Right lobe of liver (tissue), 6 donors: Measurements from ENCODE around the gene MRPS26. TPM values are rescaled to one million over a fixed set of nuclear protein-coding genes. Genes with fewer than 3 reads are reported as not detected.
A peak's percentile ranks its signal among the peaks of the same experiment; 100 is the strongest.

ENCODE experiments used
- ATAC-seq, 4 donors: fragments of 200-7000 bp; cut with Tn5 transposase; one replicate each; pipeline ENCODE4 v1.9.1; 2020; ENCODE audit warnings: mild to moderate bottlenecking in 4 of 4, moderate library complexity in 4 of 4
- DNase-seq, 3 donors: peaks; one replicate each; pipeline ENCODE4 v3.0.0-alpha.2; 2020
- H3K27ac ChIP-seq, 3 donors: fragments of 200-600 bp; one replicate each; pipeline ENCODE4 v1.8.0; 2022
- H3K27me3 ChIP-seq, 2 donors: fragments of 200-600 bp; one replicate each; pipeline ENCODE4 v1.8.0; 2022
- H3K36me3 ChIP-seq, 4 donors: fragments of 200-600 bp; sonication (generic) in 1 of 4; one replicate each; pipeline versions ENCODE4 v1.5.1 to v1.8.0; 2017 to 2022; ENCODE audit warnings: control low read depth in 1 of 4
- H3K4me1 ChIP-seq, 4 donors: fragments of 200-600 bp; sonication (generic) in 1 of 4; one replicate each; pipeline versions ENCODE4 v1.5.1 to v1.8.0; 2017 to 2022; ENCODE audit warnings: control low read depth in 1 of 4
- H3K4me3 ChIP-seq, 3 donors: fragments of 200-600 bp; one replicate each; pipeline ENCODE4 v1.8.0; 2022
- H3K9me3 ChIP-seq, 4 donors: fragments of 200-600 bp; sonication (generic) in 1 of 4; one replicate each; pipeline versions ENCODE4 v1.5.1 to v1.8.0; 2017 to 2022; ENCODE audit warnings: control low read depth in 1 of 4
- POLR2A ChIP-seq: fragments of 450-650 bp; IDR thresholded peaks from one replicate; pipeline ENCODE4 v1.6.1; 2017; ENCODE audit warnings: antibody characterized with exemption, mild to moderate bottlenecking
- WGBS: methylation state at CpG from one replicate; pipeline ENCODE4 v1.1.6; 2018; ENCODE audit warnings: low coverage, low lambda C conversion rate; ENCODE audit not compliant: insufficient coverage; ENCODE audit errors: missing lambda C conversion rate; 5-methylcytosine and 5-hydroxymethylcytosine counted together
- intact Hi-C, 2 donors: fragments of 100-400 bp; cut with DNase I; formaldehyde crosslinking; loops; one replicate each; pipeline versions ENCODE4 v1.11.2 to v1.14.1; 2022
- total RNA-seq, 6 experiments: library from RNA; depleted of rRNA in 2 of 6; stranded (reverse); fragments of >200 nt in 2 of 6; fragmentation: NEBNext Ultra II Directional in 3 of 6; extraction: Animal tissue kit (Norgen Biotek cat#: 25700) in 3 of 6; gene quantifications; one replicate each; pipeline versions ENCODE4 v1.1.0 to v1.2.4, GENCODE V29; 2016 to 2023
- TF ChIP-seq, protein P1 (sequence below), 4 donors: fragments of 200-600 bp in 3 of 4; fragments of 450-650 bp in 1 of 4; IDR thresholded peaks; one replicate each; pipeline versions ENCODE4 v1.5.1 to v1.8.0; 2016 to 2022; ENCODE audit warnings: antibody characterized with exemption in 4 of 4, mild to moderate bottlenecking in 2 of 4
- donor health status: DM: no; HTN: yes; CAD: no.
- donor health status: DM: no; HTN: no; CAD: no.
- donor health status: DM: no; HTN: no; CAD: no.
- donor health status: DM: no; HTN: yes; CAD: no.
- donor health status: DM: no; HTN: yes; CAD: no.

The MRPS26 gene
- total RNA-seq, 6 experiments from 2014 or later: 27.8 to 59.1 (median 38.0) TPM

- peak in 1 of 4 donors; percentile 6 for ATAC-seq
- Histone ChIP-seq H3K27ac (no peak overlapping the region), H3K36me3 (no peaks in the 10 kb centered on the region), H3K4me1 (peaks cover 0 to 24% (median 7%) of the 10 kb centered on the region in 4 donors), H3K9me3 (no peaks in the 10 kb centered on the region), H3K27me3 (no peaks in the 10 kb centered on the region), H3K4me3 (peak overlapping the region in 1 of 3 donors; percentile 4)
- no peak for TF ChIP-seq POLR2A
- TF ChIP-seq, protein P1, sequence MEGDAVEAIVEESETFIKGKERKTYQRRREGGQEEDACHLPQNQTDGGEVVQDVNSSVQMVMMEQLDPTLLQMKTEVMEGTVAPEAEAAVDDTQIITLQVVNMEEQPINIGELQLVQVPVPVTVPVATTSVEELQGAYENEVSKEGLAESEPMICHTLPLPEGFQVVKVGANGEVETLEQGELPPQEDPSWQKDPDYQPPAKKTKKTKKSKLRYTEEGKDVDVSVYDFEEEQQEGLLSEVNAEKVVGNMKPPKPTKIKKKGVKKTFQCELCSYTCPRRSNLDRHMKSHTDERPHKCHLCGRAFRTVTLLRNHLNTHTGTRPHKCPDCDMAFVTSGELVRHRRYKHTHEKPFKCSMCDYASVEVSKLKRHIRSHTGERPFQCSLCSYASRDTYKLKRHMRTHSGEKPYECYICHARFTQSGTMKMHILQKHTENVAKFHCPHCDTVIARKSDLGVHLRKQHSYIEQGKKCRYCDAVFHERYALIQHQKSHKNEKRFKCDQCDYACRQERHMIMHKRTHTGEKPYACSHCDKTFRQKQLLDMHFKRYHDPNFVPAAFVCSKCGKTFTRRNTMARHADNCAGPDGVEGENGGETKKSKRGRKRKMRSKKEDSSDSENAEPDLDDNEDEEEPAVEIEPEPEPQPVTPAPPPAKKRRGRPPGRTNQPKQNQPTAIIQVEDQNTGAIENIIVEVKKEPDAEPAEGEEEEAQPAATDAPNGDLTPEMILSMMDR (IDR thresholded peaks at IDR 0.05): no peak
- WGBS: 41% methylated on average over 14 of the region's 71 CpGs
- intact Hi-C loops: no loop called here
- DNase-seq: no peak
Observed at GRCh38 chr20:3082306-3082951, 36.6 kb downstream of the MRPS26 start.

DNA sequence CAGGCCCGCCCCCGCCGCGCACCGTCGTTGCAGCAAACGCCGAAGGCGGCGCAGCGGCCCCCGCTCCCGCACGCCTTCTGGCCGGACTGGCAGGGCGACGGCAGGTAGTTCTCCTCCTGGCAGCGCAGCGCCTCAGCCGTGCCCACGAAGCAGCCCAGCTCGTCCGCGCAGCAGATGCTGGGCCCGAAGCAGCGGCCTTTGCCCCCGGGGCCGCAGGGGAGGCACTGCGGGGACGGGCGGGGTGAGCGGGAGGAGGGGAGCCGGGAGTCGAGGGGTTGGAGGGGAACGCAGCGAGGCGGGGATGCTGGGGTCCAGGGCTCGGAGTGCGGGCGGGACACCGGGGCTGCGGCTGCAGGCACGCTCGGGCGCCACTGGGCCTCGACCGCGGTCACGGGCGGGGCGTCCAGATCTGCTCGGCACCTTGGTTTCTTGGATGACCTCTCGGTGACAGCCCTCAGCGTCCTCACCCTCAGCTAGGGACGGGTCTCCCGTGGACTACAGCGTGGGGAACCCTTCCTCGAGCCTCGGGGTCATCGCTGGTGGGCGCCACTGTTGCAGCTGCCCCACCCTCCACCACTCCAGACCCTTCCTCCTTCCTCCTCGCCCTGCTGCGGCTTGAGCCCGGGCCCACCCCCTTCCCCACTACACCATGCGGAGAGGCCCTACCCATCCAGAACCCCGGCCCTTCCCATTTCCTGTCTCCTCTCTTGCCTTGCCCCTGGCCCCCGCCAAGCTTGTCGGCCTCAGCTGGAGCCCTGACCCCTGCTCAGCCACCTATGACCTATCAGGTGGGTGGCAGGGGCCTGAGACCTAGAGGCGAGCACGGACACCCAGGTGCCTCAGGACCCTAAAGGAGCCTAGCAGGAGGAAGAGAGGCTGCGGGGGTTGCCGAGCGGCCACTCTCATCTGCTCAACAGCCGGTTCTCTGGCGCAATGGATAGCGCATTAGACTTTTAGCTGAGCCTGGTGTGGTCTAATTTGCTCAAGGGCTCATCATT lies 37.4 kb downstream of the MRPS26 start:
- ATAC-seq: no peak
- Histone ChIP-seq H3K27ac (no peak overlapping the region), H3K9me3 (no peaks in the 10 kb centered on the region), H3K4me1 (peaks cover 0 to 24% (median 7%) of the 10 kb centered on the region in 4 donors), H3K27me3 (no peaks in the 10 kb centered on the region), H3K36me3 (no peaks in the 10 kb centered on the region), H3K4me3 (peak overlapping the region in 1 of 3 donors; percentile 4)
- intact Hi-C loops: no loop called here
- WGBS: 9% methylated on average over 25 of the region's 76 CpGs
- TF ChIP-seq, protein P1 (IDR thresholded peaks at IDR 0.05): no peak
- no peak for TF ChIP-seq POLR2A
- no peak for DNase-seq

DNA sequence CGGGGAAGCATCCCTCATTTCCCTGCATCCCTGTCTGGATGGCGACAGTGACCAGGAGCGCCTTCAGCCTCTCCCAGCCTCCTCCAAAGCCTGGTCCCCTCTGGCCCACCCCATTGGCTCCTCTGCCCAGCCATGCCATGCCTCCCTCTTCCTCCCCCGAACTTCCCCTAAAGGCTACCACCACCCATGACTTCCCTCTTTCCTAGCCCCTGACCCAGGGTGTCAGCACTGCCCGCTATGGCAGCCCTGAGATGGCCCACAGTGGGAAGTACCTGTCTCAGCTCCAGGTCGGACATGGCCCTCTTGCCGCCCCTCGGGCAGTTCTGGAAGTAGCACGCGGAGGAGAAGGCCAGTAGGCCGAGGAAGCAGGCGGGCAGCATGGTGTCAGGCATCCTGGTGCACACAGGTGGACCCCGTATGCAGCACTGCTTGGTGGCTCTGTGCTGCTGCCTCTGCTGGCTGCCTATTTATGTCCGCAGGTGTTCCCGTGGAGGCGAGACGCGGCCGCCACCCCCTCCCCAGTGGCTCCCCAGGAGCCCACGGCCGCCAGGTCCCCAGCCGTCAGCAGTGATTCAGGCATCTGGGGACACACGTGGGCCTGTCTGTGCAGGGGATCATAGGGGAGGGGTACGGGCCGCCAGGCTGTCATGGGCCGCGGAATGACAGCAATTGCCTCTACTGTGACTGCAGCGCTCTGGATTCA lies 38.6 kb downstream of the MRPS26 start, which contains the start of gene AVP:
Gene AVP (minus strand): TSS at position 442 of the 703 bp plus-strand sequence. CDS start 50 bp downstream, at position 392.
- no peak for ATAC-seq
- no peak for TF ChIP-seq POLR2A
- TF ChIP-seq, protein P1 (IDR thresholded peaks at IDR 0.05): no peak
- no peaks in the 10 kb centered on the region for H3K9me3 ChIP-seq
- no peaks in the 10 kb centered on the region for H3K27me3 ChIP-seq
- H3K36me3 ChIP-seq: no peaks in the 10 kb centered on the region
- DNase-seq: no peak
- H3K4me1 ChIP-seq: peaks cover 0 to 24% (median 7%) of the 10 kb centered on the region in 4 donors
- intact Hi-C loops: no loop called here
- H3K27ac ChIP-seq: no peak within 1 kb of the TSS
- WGBS: 60% methylated on average over 2 of the region's 28 CpGs
- H3K4me3 ChIP-seq: no peak within 1 kb of the TSS

DNA sequence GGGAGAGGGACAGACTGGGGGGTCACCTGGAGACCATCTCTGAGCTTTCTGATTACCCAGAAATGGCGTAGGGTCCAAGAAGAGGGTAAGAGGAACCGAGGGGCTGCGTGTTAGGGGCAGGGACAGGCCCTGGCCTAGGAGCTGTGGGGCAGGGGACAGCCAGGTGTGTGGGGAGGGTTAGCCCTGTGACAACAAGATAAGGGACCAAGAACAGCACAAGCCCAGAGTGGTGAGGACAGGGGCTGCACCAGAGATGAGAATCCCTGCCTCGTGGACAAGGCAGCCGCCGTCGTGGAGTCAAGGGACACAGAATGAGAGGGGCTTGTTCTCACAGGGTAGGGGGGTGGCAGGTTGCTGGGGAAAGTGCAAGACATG lies 39.1 kb downstream of the MRPS26 start:
- H3K36me3 ChIP-seq: no peaks in the 10 kb centered on the region
- intact Hi-C loops: no loop called here
- H3K27me3 ChIP-seq: no peaks in the 10 kb centered on the region
- no peak for DNase-seq
- WGBS: 95% methylated on average over 3 of the region's 7 CpGs
- TF ChIP-seq, protein P1 (IDR thresholded peaks at IDR 0.05): no peak
- TF ChIP-seq POLR2A: no peak
- no peaks in the 10 kb centered on the region for H3K9me3 ChIP-seq
- no peak overlapping the region for H3K4me3 ChIP-seq
- no peak for ATAC-seq
- no peak overlapping the region for H3K27ac ChIP-seq
- H3K4me1 ChIP-seq: peaks cover 0 to 24% (median 7%) of the 10 kb centered on the region in 4 donors
